ENCODE measurements around the gene ARID3B. TPM values are rescaled to one million over a fixed set of nuclear protein-coding genes. Genes with fewer than 3 reads are reported as not detected.

The ARID3B gene
- total RNA-seq, 2 donors from 2014 or later: 2.1 to 2.6 TPM

DNA sequence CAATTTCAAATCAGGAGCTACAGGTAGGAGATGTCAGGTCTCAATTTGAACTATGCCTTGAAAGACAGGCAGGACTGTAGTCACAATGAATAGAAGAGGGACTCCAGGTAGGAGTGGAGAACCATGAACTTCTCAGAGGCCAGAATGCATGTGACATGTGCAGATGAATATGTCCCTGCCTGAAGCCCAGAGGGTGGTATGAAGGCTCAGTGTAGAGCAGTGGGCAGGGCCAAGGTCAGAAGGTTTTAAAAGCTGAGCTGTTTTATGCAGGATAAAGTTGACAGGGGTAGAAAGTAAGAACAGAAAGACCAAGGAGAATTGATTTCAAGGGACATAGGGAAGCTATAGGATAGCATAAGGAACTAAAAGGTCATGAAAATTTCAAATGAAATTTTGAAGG is 105.5 kb downstream of the ARID3B start:
- ATAC-seq (no peak), DNase-seq (no peak)
- intact Hi-C loops (cut with DNase I): no loop called here

Other genes starting within 250 kb of the ARID3B start
- 1 to 10 TPM in 1 of 2 donors, under 1 TPM in 1; 0.29 to 1.8 TPM for gene CYP11A1, start 173.6 kb upstream of the ARID3B start, total RNA-seq
- 1 to 10 TPM; 1.8 to 1.9 TPM for gene SEMA7A, start 107.3 kb upstream of the ARID3B start, total RNA-seq
- gene UBL7, start 80.1 kb upstream of the ARID3B start, total RNA-seq: 10 to 100 TPM; 39.0 to 43.5 TPM
- gene CLK3, start 74.6 kb downstream of the ARID3B start, total RNA-seq: 10 to 100 TPM; 44.2 to 44.3 TPM
- gene EDC3, start 154.8 kb downstream of the ARID3B start, total RNA-seq: 10 to 100 TPM; 19.7 to 19.8 TPM
- gene CYP1A1, start 184.3 kb downstream of the ARID3B start, total RNA-seq: under 1 TPM; 0.16 to 0.32 TPM
- gene CYP1A2, start 207.6 kb downstream of the ARID3B start, total RNA-seq: under 1 TPM in 1 of 2 donors, not detected in 1; 0.12 TPM
- gene CSK, start 240.9 kb downstream of the ARID3B start, total RNA-seq: 10 to 100 TPM; 49.7 to 59.2 TPM

All from left cardiac atrium (tissue), 4 donors.